ENCODE data around the gene CTNNA1. TPM values are rescaled to one million over a fixed set of nuclear protein-coding genes. Genes with fewer than 3 reads are reported as not detected.

The CTNNA1 gene
- total RNA-seq, 3 donors from 2014 or later (not counting 1 experiment from before 2014, with no cell fraction given), result 34.4 to 53.0 (median 49.8) TPM

DNA sequence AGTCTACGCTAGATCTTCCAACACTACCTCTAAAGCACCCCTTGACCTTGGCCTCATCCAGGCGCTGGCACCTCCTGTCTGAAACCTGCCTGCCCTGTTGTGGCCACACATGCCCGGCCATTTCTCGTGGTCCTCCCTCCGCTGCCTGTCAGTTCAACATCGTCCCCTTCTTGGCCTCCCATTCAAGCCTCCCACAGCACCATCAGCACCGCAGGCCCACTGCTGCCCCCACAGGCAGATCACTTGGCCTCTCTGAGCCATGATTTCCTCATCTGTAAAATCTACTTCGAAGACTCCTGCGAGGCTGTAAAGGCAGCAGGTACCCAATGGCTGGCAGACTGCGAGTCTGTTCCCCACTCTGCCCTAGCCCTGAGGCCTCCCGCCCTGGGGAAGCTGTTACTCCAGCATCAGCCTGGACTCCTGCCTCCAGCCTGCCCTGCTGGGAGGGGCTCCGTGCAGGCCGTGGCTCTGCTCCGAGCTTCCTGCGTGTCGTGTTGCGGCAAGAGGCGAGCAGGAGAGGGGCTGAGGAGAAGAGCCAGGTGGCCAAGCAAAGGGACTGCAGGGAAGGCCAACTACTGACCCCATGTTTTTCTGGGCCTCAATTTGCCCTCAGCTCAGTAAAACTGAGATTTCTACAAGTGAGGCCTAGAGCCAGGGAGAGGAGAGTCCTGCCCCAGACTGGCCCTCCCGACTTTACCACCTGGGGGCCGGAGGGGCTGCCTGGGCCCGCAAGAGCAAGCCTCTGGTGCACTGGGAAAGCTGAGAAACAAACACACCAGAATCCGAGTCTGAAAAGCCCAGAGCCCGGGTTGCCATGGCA is 192.4 kb downstream of the CTNNA1 start:
- TF ChIP-seq, protein P1, sequence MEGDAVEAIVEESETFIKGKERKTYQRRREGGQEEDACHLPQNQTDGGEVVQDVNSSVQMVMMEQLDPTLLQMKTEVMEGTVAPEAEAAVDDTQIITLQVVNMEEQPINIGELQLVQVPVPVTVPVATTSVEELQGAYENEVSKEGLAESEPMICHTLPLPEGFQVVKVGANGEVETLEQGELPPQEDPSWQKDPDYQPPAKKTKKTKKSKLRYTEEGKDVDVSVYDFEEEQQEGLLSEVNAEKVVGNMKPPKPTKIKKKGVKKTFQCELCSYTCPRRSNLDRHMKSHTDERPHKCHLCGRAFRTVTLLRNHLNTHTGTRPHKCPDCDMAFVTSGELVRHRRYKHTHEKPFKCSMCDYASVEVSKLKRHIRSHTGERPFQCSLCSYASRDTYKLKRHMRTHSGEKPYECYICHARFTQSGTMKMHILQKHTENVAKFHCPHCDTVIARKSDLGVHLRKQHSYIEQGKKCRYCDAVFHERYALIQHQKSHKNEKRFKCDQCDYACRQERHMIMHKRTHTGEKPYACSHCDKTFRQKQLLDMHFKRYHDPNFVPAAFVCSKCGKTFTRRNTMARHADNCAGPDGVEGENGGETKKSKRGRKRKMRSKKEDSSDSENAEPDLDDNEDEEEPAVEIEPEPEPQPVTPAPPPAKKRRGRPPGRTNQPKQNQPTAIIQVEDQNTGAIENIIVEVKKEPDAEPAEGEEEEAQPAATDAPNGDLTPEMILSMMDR (IDR thresholded peaks at IDR 0.05), result no peak
- peaks cover 3% of the 10 kb centered on the region for H3K36me3 ChIP-seq (ENCODE audit: control insufficient read depth, insufficient read depth, low read length)
- Mint-ChIP-seq H3K9me3 (no peaks in the 10 kb centered on the region), H3K4me3 (no peak overlapping the region), H3K4me1 (peaks cover 0 to 21% of the 10 kb centered on the region in 2 donors), H3K27ac (peak overlapping the region in 1 of 2 donors; percentile 20), H3K36me3 (no peaks in the 10 kb centered on the region), H3K27me3 (ENCODE audit: low read depth in 2 of 2) (no peaks in the 10 kb centered on the region)
- 96% methylated on average over 23 of the region's 23 CpGs for WGBS (ENCODE audit: insufficient coverage)
- H3K4me3 ChIP-seq (ENCODE audit: low read length), result no peak overlapping the region
- DNase-seq, result no peak
- H3K27me3 ChIP-seq (ENCODE audit: control insufficient read depth, insufficient read depth, low read length), result no peaks in the 10 kb centered on the region
- no peak overlapping the region for H3K27ac ChIP-seq (ENCODE audit: low read length)
- intact Hi-C loops (cut with micrococcal nuclease), result no loop called here
- ATAC-seq, result no peak
- H3K4me1 ChIP-seq (ENCODE audit: control insufficient read depth, insufficient read depth, low read length), result no peaks in the 10 kb centered on the region
- H3K9me3 ChIP-seq (ENCODE audit: control insufficient read depth, insufficient read depth, low read length), result no peaks in the 10 kb centered on the region

DNA sequence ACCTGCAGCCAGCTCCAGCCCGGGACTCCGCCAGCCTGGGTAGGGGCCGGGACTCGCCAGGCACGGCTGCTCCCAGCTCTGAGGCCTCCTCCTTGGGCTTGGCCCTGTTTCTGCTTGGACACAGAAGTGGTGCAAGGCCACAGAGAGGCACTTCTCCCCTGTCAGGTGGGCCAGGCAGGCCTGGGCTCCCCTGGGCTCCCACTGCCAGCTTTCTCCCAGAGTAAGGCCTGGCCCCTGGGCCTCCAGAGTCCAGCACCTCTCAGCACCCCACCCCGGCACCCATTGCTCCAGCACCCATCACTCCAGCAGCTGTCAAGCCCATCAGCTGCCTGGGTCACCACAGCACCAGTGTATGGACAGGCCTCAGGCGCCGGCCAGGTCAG is 193.0 kb downstream of the CTNNA1 start:
- H3K27ac ChIP-seq (ENCODE audit: low read length), result no peak overlapping the region
- H3K4me3 ChIP-seq (ENCODE audit: low read length), result no peak overlapping the region
- 95% methylated on average over 8 of the region's 8 CpGs for WGBS (ENCODE audit: insufficient coverage)
- no peaks in the 10 kb centered on the region for H3K9me3 ChIP-seq (ENCODE audit: control insufficient read depth, insufficient read depth, low read length)
- no peak for DNase-seq
- Mint-ChIP-seq H3K4me1 (peaks cover 0 to 21% of the 10 kb centered on the region in 2 donors), H3K27me3 (ENCODE audit: low read depth in 2 of 2) (peaks cover 0 to 3% of the 10 kb centered on the region in 2 donors), H3K36me3 (no peaks in the 10 kb centered on the region), H3K4me3 (no peak overlapping the region), H3K27ac (no peak overlapping the region), H3K9me3 (no peaks in the 10 kb centered on the region)
- no peaks in the 10 kb centered on the region for H3K4me1 ChIP-seq (ENCODE audit: control insufficient read depth, insufficient read depth, low read length)
- no peaks in the 10 kb centered on the region for H3K27me3 ChIP-seq (ENCODE audit: control insufficient read depth, insufficient read depth, low read length)
- TF ChIP-seq, protein P1 (IDR thresholded peaks at IDR 0.05), result no peak
- no peak for ATAC-seq
- intact Hi-C loops (cut with micrococcal nuclease), result no loop called here
- peaks cover 3% of the 10 kb centered on the region for H3K36me3 ChIP-seq (ENCODE audit: control insufficient read depth, insufficient read depth, low read length)

DNA sequence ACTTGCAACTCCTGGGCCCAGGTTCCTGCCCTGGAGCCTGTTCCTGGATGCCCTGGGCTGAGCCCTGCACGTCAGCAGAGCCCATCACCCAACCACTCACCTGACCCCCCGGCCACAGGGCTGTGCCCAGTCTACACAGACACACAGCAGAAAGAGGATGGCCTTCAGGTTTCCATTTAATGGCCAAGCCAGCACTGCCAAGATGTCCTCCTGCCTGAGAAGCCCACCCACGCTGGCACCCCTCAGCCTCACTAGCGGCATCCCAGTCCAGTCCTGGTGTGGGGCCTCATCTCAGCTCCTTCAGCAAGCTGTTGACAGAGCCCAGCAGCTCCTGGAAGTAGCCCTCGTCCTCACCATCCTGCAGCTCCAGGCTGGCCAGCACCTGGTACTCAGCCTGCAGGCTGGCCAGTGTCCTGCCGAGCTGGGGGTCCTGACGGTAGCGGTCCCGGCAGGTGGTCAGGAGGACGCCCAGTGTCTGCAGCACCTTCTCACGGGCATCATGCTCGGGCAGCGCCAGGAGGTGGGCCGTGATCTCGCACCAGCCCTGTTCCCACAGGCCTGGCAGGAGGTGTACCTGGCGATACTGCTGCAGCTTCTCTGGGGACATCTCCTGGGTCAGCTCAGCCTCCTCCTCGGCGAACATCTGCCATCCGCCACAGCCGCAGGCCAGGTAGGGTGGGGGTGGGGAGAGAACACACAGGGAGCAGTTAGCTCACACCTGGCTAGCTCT is 193.8 kb downstream of the CTNNA1 start:
- Mint-ChIP-seq H3K4me3 (no peak overlapping the region), H3K27ac (no peak overlapping the region), H3K9me3 (no peaks in the 10 kb centered on the region), H3K4me1 (peaks cover 1 to 22% of the 10 kb centered on the region in 2 donors), H3K36me3 (no peaks in the 10 kb centered on the region), H3K27me3 (ENCODE audit: low read depth in 2 of 2) (peaks cover 0 to 3% of the 10 kb centered on the region in 2 donors)
- H3K4me3 ChIP-seq (ENCODE audit: low read length), result no peak overlapping the region
- no peaks in the 10 kb centered on the region for H3K27me3 ChIP-seq (ENCODE audit: control insufficient read depth, insufficient read depth, low read length)
- DNase-seq (no peak), ATAC-seq (no peak)
- intact Hi-C loops (cut with micrococcal nuclease), result no loop called here
- H3K27ac ChIP-seq (ENCODE audit: low read length), result no peak overlapping the region
- TF ChIP-seq, protein P1 (IDR thresholded peaks at IDR 0.05), result no peak
- no peaks in the 10 kb centered on the region for H3K9me3 ChIP-seq (ENCODE audit: control insufficient read depth, insufficient read depth, low read length)
- H3K36me3 ChIP-seq (ENCODE audit: control insufficient read depth, insufficient read depth, low read length), result peaks cover 3% of the 10 kb centered on the region
- peaks cover 4% of the 10 kb centered on the region for H3K4me1 ChIP-seq (ENCODE audit: control insufficient read depth, insufficient read depth, low read length)
- 94% methylated on average over 20 of the region's 20 CpGs for WGBS (ENCODE audit: insufficient coverage)

All from natural killer cell (primary cell).